CD4-positive, alpha-beta memory T cell (primary cell): ENCODE measurements around the gene ZFHX3. TPM values are rescaled to one million over a fixed set of nuclear protein-coding genes. Genes with fewer than 3 reads are reported as not detected.

ENCODE experiments used
- CTCF ChIA-PET: fragments of 350-600 bp; sonication (Branson Sonifier 250); formaldehyde crosslinking; loops from one replicate; lab custom pipeline; 2021; ENCODE audit warnings: inconsistent platforms; ENCODE audit not compliant: partially characterized antibody; lab: Charles Lee
- POLR2A ChIA-PET: fragments of 350-600 bp; sonication (Branson Sonifier 250); formaldehyde crosslinking; loops from one replicate; lab custom pipeline; 2021; ENCODE audit not compliant: partially characterized antibody; lab: Charles Lee
- DNase-seq, 5 donors: peaks; one replicate each; pipeline versions ENCODE4 v3.0.0 to v3.0.0-alpha.2; 2020 to 2022; ENCODE audit warnings: mixed read lengths in 1 of 5
- H3K27ac ChIP-seq: one replicate; pipeline ENCODE4 v1.7.0; 2013; ENCODE audit warnings: low read depth, low read length
- H3K27me3 ChIP-seq: 2 replicates; pipeline ENCODE4 v1.7.0; 2013; ENCODE audit warnings: mild to moderate bottlenecking, low read length, moderate library complexity; ENCODE audit not compliant: insufficient read depth
- H3K36me3 ChIP-seq: 2 replicates; pipeline ENCODE4 v1.7.0; 2013; ENCODE audit warnings: mild to moderate bottlenecking, low read length, moderate library complexity; ENCODE audit not compliant: insufficient read depth
- H3K4me1 ChIP-seq: 2 replicates; pipeline ENCODE4 v1.7.0; 2013; ENCODE audit warnings: mild to moderate bottlenecking, low read length, moderate library complexity; ENCODE audit not compliant: insufficient read depth
- H3K4me3 ChIP-seq, 2 donors: one replicate each; pipeline ENCODE4 v1.7.0; 2013; ENCODE audit warnings: low read length in 2 of 2, mild to moderate bottlenecking in 1 of 2
- H3K9me3 ChIP-seq, 2 donors: one replicate each; pipeline ENCODE4 v1.7.0; 2013; ENCODE audit warnings: low read length in 2 of 2, control low read depth in 1 of 2; ENCODE audit not compliant: control insufficient read depth in 1 of 2
- H3K27ac Mint-ChIP-seq, 7 donors: one replicate each; pipeline ENCODE4 v1.8.0; 2020 to 2021; ENCODE audit warnings: mixed read lengths in 7 of 7, mild to moderate bottlenecking in 6 of 7, inconsistent platforms in 3 of 7, moderate library complexity in 3 of 7
- H3K27me3 Mint-ChIP-seq, 2 donors: one replicate each; pipeline ENCODE4 v1.8.0; 2020 to 2021; ENCODE audit warnings: mixed read lengths in 2 of 2
- H3K36me3 Mint-ChIP-seq, 2 donors: one replicate each; pipeline ENCODE4 v1.8.0; 2020 to 2021; ENCODE audit warnings: mixed read lengths in 2 of 2, inconsistent platforms in 1 of 2, mild to moderate bottlenecking in 1 of 2
- H3K4me1 Mint-ChIP-seq, 4 donors: one replicate each; pipeline ENCODE4 v1.8.0; 2020 to 2021; ENCODE audit warnings: mixed read lengths in 4 of 4, mild to moderate bottlenecking in 1 of 4
- H3K4me3 Mint-ChIP-seq, 8 donors: one replicate each; pipeline ENCODE4 v1.8.0; 2020 to 2021; ENCODE audit warnings: mixed read lengths in 8 of 8, mild to moderate bottlenecking in 7 of 8, moderate library complexity in 6 of 8, inconsistent platforms in 3 of 8
- H3K9me3 Mint-ChIP-seq, 8 donors: one replicate each; pipeline ENCODE4 v1.8.0; 2020 to 2021; ENCODE audit warnings: mixed read lengths in 8 of 8, mild to moderate bottlenecking in 5 of 8, inconsistent platforms in 3 of 8, moderate library complexity in 1 of 8
- intact Hi-C: fragments of 100-400 bp; cut with micrococcal nuclease; formaldehyde crosslinking; loops from one replicate; pipeline ENCODE4 v1.15.1; 2023
- polyA plus RNA-seq, 2 donors: library from polyadenylated mRNA; unstranded; fragments of 300-500 nt; fragmentation: Illumina TruSeq; gene quantifications; one replicate each; pipeline ENCODE4 v1.2.3, GENCODE V29; 2021
- total RNA-seq, 2 experiments: library from RNA; stranded (reverse); gene quantifications; one replicate each; pipeline ENCODE4 v1.2.3, GENCODE V29; 2021

ZFHX3 gene
- total and polyA plus RNA-seq, 4 experiments from 2014 or later: 0.01 to 0.99 (median 0.36) TPM

- intact Hi-C loops: no loop called here
- DNase-seq: no peak
- no peaks in the 10 kb centered on the region for H3K4me1 ChIP-seq
- H3K4me3 Mint-ChIP-seq: no peak overlapping the region
- CTCF ChIA-PET: no interaction called here
- POLR2A ChIA-PET: no interaction called here
- H3K36me3 ChIP-seq: no peaks in the 10 kb centered on the region
- H3K9me3 ChIP-seq: no peaks in the 10 kb centered on the region
- H3K27me3 Mint-ChIP-seq: peaks cover 3 to 5% of the 10 kb centered on the region in 2 donors
- no peaks in the 10 kb centered on the region for H3K4me1 Mint-ChIP-seq
- no peaks in the 10 kb centered on the region for H3K27me3 ChIP-seq
- H3K27ac ChIP-seq: no peak overlapping the region
- no peak overlapping the region for H3K4me3 ChIP-seq
- peaks cover 0 to 4% (median 0%) of the 10 kb centered on the region in 8 donors for H3K9me3 Mint-ChIP-seq
- H3K36me3 Mint-ChIP-seq: no peaks in the 10 kb centered on the region
- H3K27ac Mint-ChIP-seq: no peak overlapping the region
Measured at GRCh38 chr16:73028721-73029361, 19.1 kb downstream of the ZFHX3 start.

- Histone ChIP-seq H3K4me1 (no peaks in the 10 kb centered on the region), H3K4me3 (no peak overlapping the region), H3K36me3 (no peaks in the 10 kb centered on the region), H3K27ac (no peak overlapping the region), H3K9me3 (no peaks in the 10 kb centered on the region), H3K27me3 (no peaks in the 10 kb centered on the region)
- intact Hi-C loops: no loop called here
- Mint-ChIP-seq H3K4me1 (no peaks in the 10 kb centered on the region), H3K27me3 (peaks cover 3 to 5% of the 10 kb centered on the region in 2 donors), H3K9me3 (peaks cover 0 to 2% (median 0%) of the 10 kb centered on the region in 8 donors), H3K4me3 (no peak overlapping the region), H3K27ac (no peak overlapping the region), H3K36me3 (no peaks in the 10 kb centered on the region)
- DNase-seq: no peak
- CTCF ChIA-PET: no interaction called here
- POLR2A ChIA-PET: no interaction called here
Measured at GRCh38 chr16:73028263-73028662, 19.7 kb downstream of the ZFHX3 start.

- H3K27ac ChIP-seq: no peak overlapping the region
- Mint-ChIP-seq H3K4me3 (no peak overlapping the region), H3K4me1 (no peaks in the 10 kb centered on the region), H3K36me3 (no peaks in the 10 kb centered on the region), H3K27me3 (peaks cover 3 to 5% of the 10 kb centered on the region in 2 donors), H3K9me3 (peaks cover 0 to 2% (median 0%) of the 10 kb centered on the region in 8 donors), H3K27ac (peak overlapping the region in 1 of 7 donors; percentile 17)
- ChIA-PET CTCF (no interaction called here), POLR2A (no interaction called here)
- no peaks in the 10 kb centered on the region for H3K9me3 ChIP-seq
- intact Hi-C loops: no loop called here
- H3K4me1 ChIP-seq: no peaks in the 10 kb centered on the region
- no peaks in the 10 kb centered on the region for H3K27me3 ChIP-seq
- H3K36me3 ChIP-seq: no peaks in the 10 kb centered on the region
- no peak for DNase-seq
- no peak overlapping the region for H3K4me3 ChIP-seq
Measured at GRCh38 chr16:73027685-73028111, 20.2 kb downstream of the ZFHX3 start.

GRCh38 chr16:73026754-73027684 is 20.9 kb downstream of the ZFHX3 start:
- Mint-ChIP-seq H3K9me3 (peaks cover 0 to 2% (median 0%) of the 10 kb centered on the region in 8 donors), H3K27ac (peak overlapping the region in 1 of 7 donors; percentile 17), H3K36me3 (no peaks in the 10 kb centered on the region), H3K4me3 (no peak overlapping the region), H3K4me1 (no peaks in the 10 kb centered on the region), H3K27me3 (peaks cover 0 to 3% of the 10 kb centered on the region in 2 donors)
- DNase-seq: no peak
- H3K36me3 ChIP-seq: no peaks in the 10 kb centered on the region
- H3K4me3 ChIP-seq: no peak overlapping the region
- no peaks in the 10 kb centered on the region for H3K9me3 ChIP-seq
- ChIA-PET CTCF (no interaction called here), POLR2A (no interaction called here)
- intact Hi-C loops: no loop called here
- no peak overlapping the region for H3K27ac ChIP-seq
- no peaks in the 10 kb centered on the region for H3K4me1 ChIP-seq
- no peaks in the 10 kb centered on the region for H3K27me3 ChIP-seq

GRCh38 chr16:73025856-73026210 is 22.1 kb downstream of the ZFHX3 start:
- Histone ChIP-seq H3K4me3 (no peak overlapping the region), H3K36me3 (no peaks in the 10 kb centered on the region), H3K27ac (no peak overlapping the region), H3K4me1 (no peaks in the 10 kb centered on the region), H3K27me3 (no peaks in the 10 kb centered on the region), H3K9me3 (no peaks in the 10 kb centered on the region)
- POLR2A ChIA-PET: no interaction called here
- no peak for DNase-seq
- H3K36me3 Mint-ChIP-seq: no peaks in the 10 kb centered on the region
- no peaks in the 10 kb centered on the region for H3K27me3 Mint-ChIP-seq
- H3K9me3 Mint-ChIP-seq: peaks cover 0 to 2% (median 0%) of the 10 kb centered on the region in 8 donors
- CTCF ChIA-PET: no interaction called here
- intact Hi-C loops: no loop called here
- no peak overlapping the region for H3K27ac Mint-ChIP-seq
- H3K4me1 Mint-ChIP-seq: no peaks in the 10 kb centered on the region
- H3K4me3 Mint-ChIP-seq: no peak overlapping the region

GRCh38 chr16:73025151-73025855 is 22.6 kb downstream of the ZFHX3 start:
- intact Hi-C loops: no loop called here
- Histone ChIP-seq H3K4me1 (no peaks in the 10 kb centered on the region), H3K36me3 (no peaks in the 10 kb centered on the region), H3K27ac (no peak overlapping the region), H3K4me3 (no peak overlapping the region), H3K9me3 (no peaks in the 10 kb centered on the region), H3K27me3 (no peaks in the 10 kb centered on the region)
- DNase-seq: no peak
- no peaks in the 10 kb centered on the region for H3K27me3 Mint-ChIP-seq
- H3K4me3 Mint-ChIP-seq: no peak overlapping the region
- ChIA-PET POLR2A (no interaction called here), CTCF (no interaction called here)
- no peaks in the 10 kb centered on the region for H3K36me3 Mint-ChIP-seq
- no peak overlapping the region for H3K27ac Mint-ChIP-seq
- H3K9me3 Mint-ChIP-seq: peaks cover 0 to 2% (median 0%) of the 10 kb centered on the region in 8 donors
- H3K4me1 Mint-ChIP-seq: no peaks in the 10 kb centered on the region

- Mint-ChIP-seq H3K27me3 (no peaks in the 10 kb centered on the region), H3K9me3 (peaks cover 0 to 2% (median 0%) of the 10 kb centered on the region in 8 donors), H3K4me3 (no peak overlapping the region), H3K27ac (no peak overlapping the region), H3K36me3 (no peaks in the 10 kb centered on the region), H3K4me1 (no peaks in the 10 kb centered on the region)
- ChIA-PET POLR2A (no interaction called here), CTCF (no interaction called here)
- Histone ChIP-seq H3K4me1 (no peaks in the 10 kb centered on the region), H3K36me3 (no peaks in the 10 kb centered on the region), H3K27ac (no peak overlapping the region), H3K9me3 (no peaks in the 10 kb centered on the region), H3K27me3 (no peaks in the 10 kb centered on the region), H3K4me3 (no peak overlapping the region)
- intact Hi-C loops: no loop called here
- no peak for DNase-seq
Measured at GRCh38 chr16:73024571-73025105, 23.3 kb downstream of the ZFHX3 start.
